ENCODE measurements around the gene PPP6R2. TPM values are rescaled to one million over a fixed set of nuclear protein-coding genes. Genes with fewer than 3 reads are reported as not detected.

PPP6R2 gene
- total and polyA plus RNA-seq, 2 of the 8 experiments (the other 6 are each of a cell fraction or from before 2014, with no cell fraction given) = 25.0 to 32.2 TPM

GRCh38 chr22:50308986-50309600 is 34.0 kb upstream of the PPP6R2 start:
- Histone ChIP-seq H2BK12ac (ENCODE audit: low read depth, low read length) (peak overlapping the region; percentile 90; the same call in 1 of the 2 replicates), H2AFZ (ENCODE audit: low read length) (no peak overlapping the region), H3K4me3 (ENCODE audit: extremely low read depth in 1 of 4, insufficient read depth in 2 of 4, low read depth in 3 of 4, low read length in 4 of 4) (no peak overlapping the region), H3K9ac (replicated peaks in 1 of 4; ENCODE audit: extremely low read depth in 1 of 4, low read depth in 3 of 4, low read length in 3 of 4) (no peak overlapping the region), H3K79me2 (ENCODE audit: control insufficient read depth in 1 of 2, insufficient read depth in 2 of 2, low read length in 2 of 2) (peaks cover 0 to 8% of the 10 kb centered on the region in 2 experiments; a peak in 2 of 4 replicates), H3K14ac (ENCODE audit: insufficient read length) (no peak overlapping the region), H3K27ac (ENCODE audit: low read depth, low read length) (no peak overlapping the region), H3K4me1 (replicated peaks in 1 of 4; ENCODE audit: control insufficient read depth in 3 of 4, insufficient read depth in 4 of 4, low read length in 3 of 4) (peaks cover 3 to 30% (median 14%) of the 10 kb centered on the region in 4 experiments), H2BK15ac (ENCODE audit: low read length) (no peak overlapping the region), H3K56ac (replicated peaks; ENCODE audit: insufficient read length, low read depth, low read length) (no peak overlapping the region), H3K79me1 (ENCODE audit: low read depth, low read length) (no peaks in the 10 kb centered on the region; the same call in 1 of the 2 replicates), H3K4me2 (ENCODE audit: insufficient read depth in 1 of 2, low read depth in 2 of 2, low read length in 2 of 2) (no peak overlapping the region), H3K9me3 (ENCODE audit: insufficient read depth in 2 of 2, low read depth in 1 of 2, low read length in 1 of 2) (no peaks in the 10 kb centered on the region; a peak in 1 of 4 replicates), H3K4ac (replicated peaks; ENCODE audit: insufficient read length, low read depth, low read length) (peak overlapping the region; percentile 21), H4K5ac (ENCODE audit: insufficient read length, low read depth, low read length) (no peak overlapping the region), H3K18ac (ENCODE audit: extremely low read depth, low read length) (no peak overlapping the region), H4K91ac (replicated peaks; ENCODE audit: insufficient read length, low read length) (peak overlapping the region; percentile 89), H4K20me1 (replicated peaks in 1 of 2; ENCODE audit: control insufficient read depth in 1 of 2, insufficient read depth in 2 of 2, low read length in 2 of 2) (peaks cover 0 to 6% of the 10 kb centered on the region in 2 experiments), H3K27me3 (replicated peaks in 1 of 4; ENCODE audit: control insufficient read depth in 3 of 4, extremely low read depth in 1 of 4, insufficient read depth in 3 of 4, low read length in 3 of 4) (no peaks in the 10 kb centered on the region; a peak in 2 of 7 replicates), H3K36me3 (ENCODE audit: control insufficient read depth in 2 of 4, insufficient read depth in 4 of 4, low read length in 3 of 4) (no peaks in the 10 kb centered on the region), H2BK5ac (ENCODE audit: low read depth, low read length) (peak overlapping the region; percentile 60; the same call in 1 of the 2 replicates), H2BK20ac (ENCODE audit: low read length) (peak overlapping the region; percentile 90; the same call in 1 of the 2 replicates), H2AK5ac (ENCODE audit: low read depth, low read length) (no peak overlapping the region), H2BK120ac (replicated peaks; ENCODE audit: low read depth, low read length) (no peak overlapping the region), H3K23ac (ENCODE audit: insufficient read length) (no peak overlapping the region), H3K23me2 (ENCODE audit: low read depth, low read length) (peaks cover 2% of the 10 kb centered on the region; the same call in 1 of the 2 replicates), H4K8ac (ENCODE audit: extremely low read depth, insufficient read depth, low read length) (no peak overlapping the region)
- TF ChIP-seq JUN (IDR thresholded peaks at IDR 0.05; ENCODE audit: low read depth, low read length) (no peak), MAFK (IDR thresholded peaks at IDR 0.05; ENCODE audit: low read depth, low read length) (no peak), PHF8 (conservative IDR thresholded peaks at IDR 0.05; ENCODE audit: low read depth, low read length) (no peak), SP1 (IDR thresholded peaks at IDR 0.05; ENCODE audit: low read depth, low read length) (no peak), SIX5 (IDR thresholded peaks at IDR 0.05; ENCODE audit: low read depth, low read length) (no peak), SP2 (IDR thresholded peaks at IDR 0.05; ENCODE audit: low read length) (no peak), MAX (IDR thresholded peaks at IDR 0.05) (no peak)
- ChIA-PET POLR2A (ENCODE audit: partially characterized antibody) (interaction anchor here (0.6 to 1.8 kb wide), 5 partner anchors 13 to 186 kb away, joined by 3 to 9 read pairs (median 3); partner anchors contain the start of gene DENND6B), CTCF (ENCODE audit: partially characterized antibody) (interaction anchor here (1.2 to 2.2 kb wide), 4 partner anchors 12 to 57 kb away, joined by 3 to 6 read pairs (median 4); no protein-coding TSS in a partner anchor)
- FAIRE-seq (no peak), DNase-seq (ENCODE audit: low read depth in 1 of 2, low spot score in 2 of 2) (no peak)
- 76% methylated on average over 8 of the region's 9 CpGs; no CpG with 5 or more reads in 1 of the 2 experiments for WGBS, 2 experiments (ENCODE audit: extremely low coverage in 1 of 2, insufficient coverage in 1 of 2, insufficient read length in 1 of 2, insufficient replicate concordance in 2 of 2, low coverage in 1 of 2, low lambda C conversion rate in 2 of 2, missing lambda C conversion rate in 1 of 2)
